MM.1S (cell line): ENCODE measurements around the gene BTNL3.

Experiments used
- DNase-seq: peaks from one replicate; pipeline ENCODE4 v3.0.0-alpha.2; 2015
- H2AFZ ChIP-seq: fragments of 300-600 bp; sonication (generic); 2 replicates; pipeline ENCODE4 v1.6.0; 2016; ENCODE audit warnings: antibody characterized with exemption, low read length
- H3F3A ChIP-seq: fragments of 300-600 bp; sonication (generic); 2 replicates; pipeline ENCODE4 v1.6.1; 2016; ENCODE audit warnings: mild to moderate bottlenecking, antibody characterized with exemption, low read length, moderate library complexity, mixed read lengths; ENCODE audit not compliant: insufficient read depth
- H3K27ac ChIP-seq: fragments of 300-600 bp; sonication (generic); 2 replicates; pipeline ENCODE4 v1.5.1; 2016; ENCODE audit warnings: mild to moderate bottlenecking, low read length
- H3K27me3 ChIP-seq: fragments of 300-600 bp; sonication (generic); replicated peaks from 2 replicates; pipeline ENCODE4 v1.6.0; 2016; ENCODE audit warnings: low read length; ENCODE audit not compliant: insufficient read depth
- H3K36me3 ChIP-seq: fragments of 300-600 bp; sonication (generic); replicated peaks from 2 replicates; pipeline ENCODE4 v1.6.1; 2016; ENCODE audit warnings: mild to moderate bottlenecking, low read length, mixed read lengths; ENCODE audit not compliant: insufficient read depth
- H3K4me1 ChIP-seq: fragments of 300-600 bp; sonication (generic); 2 replicates; pipeline ENCODE4 v1.6.1; 2016; ENCODE audit warnings: low read length, mixed read lengths
- H3K4me2 ChIP-seq: fragments of 300-600 bp; sonication (generic); 2 replicates; pipeline ENCODE4 v1.6.0; 2016; ENCODE audit warnings: low read depth, low read length
- H3K4me3 ChIP-seq: fragments of 300-600 bp; sonication (generic); 2 replicates; pipeline ENCODE4 v1.5.1; 2016; ENCODE audit warnings: low read length, mixed read lengths
- H3K79me2 ChIP-seq: fragments of 300-600 bp; sonication (generic); 2 replicates; pipeline ENCODE4 v1.6.1; 2016; ENCODE audit warnings: mixed run types, low read length, mixed read lengths
- H3K9ac ChIP-seq: fragments of 300-600 bp; sonication (generic); 2 replicates; pipeline ENCODE4 v1.6.1; 2016; ENCODE audit warnings: low read length, mixed read lengths
- H3K9me2 ChIP-seq: fragments of 300-600 bp; sonication (generic); replicated peaks from 2 replicates; pipeline ENCODE4 v1.6.1; 2016; ENCODE audit warnings: mild to moderate bottlenecking, low read length, mixed read lengths; ENCODE audit not compliant: insufficient read depth
- H3K9me3 ChIP-seq: fragments of 300-600 bp; sonication (generic); replicated peaks from 2 replicates; pipeline ENCODE4 v1.6.1; 2016; ENCODE audit warnings: mild to moderate bottlenecking, low read length, mixed read lengths; ENCODE audit not compliant: insufficient read depth
- H4K20me1 ChIP-seq: fragments of 300-600 bp; sonication (generic); 2 replicates; pipeline ENCODE4 v1.6.1; 2016; ENCODE audit warnings: mild to moderate bottlenecking, low read length, moderate library complexity, mixed read lengths; ENCODE audit not compliant: insufficient read depth
- CTCF ChIP-seq: fragments of 300-600 bp; sonication (generic); IDR thresholded peaks from 2 replicates; pipeline ENCODE4 v1.5.1; 2016; ENCODE audit warnings: antibody characterized with exemption, low read length, mixed read lengths
- EZH2 ChIP-seq: fragments of 300-600 bp; sonication (generic); optimal IDR thresholded peaks from 2 replicates; pipeline ENCODE3; 2017; ENCODE audit warnings: low read depth, mild to moderate bottlenecking, antibody characterized with exemption, low read length, mixed read lengths
- EZH2phosphoT487 ChIP-seq: fragments of 300-600 bp; sonication (generic); IDR thresholded peaks from 2 replicates; pipeline ENCODE4 v1.6.1; 2018; ENCODE audit warnings: antibody characterized with exemption, low read length

Gene BTNL3

DNA sequence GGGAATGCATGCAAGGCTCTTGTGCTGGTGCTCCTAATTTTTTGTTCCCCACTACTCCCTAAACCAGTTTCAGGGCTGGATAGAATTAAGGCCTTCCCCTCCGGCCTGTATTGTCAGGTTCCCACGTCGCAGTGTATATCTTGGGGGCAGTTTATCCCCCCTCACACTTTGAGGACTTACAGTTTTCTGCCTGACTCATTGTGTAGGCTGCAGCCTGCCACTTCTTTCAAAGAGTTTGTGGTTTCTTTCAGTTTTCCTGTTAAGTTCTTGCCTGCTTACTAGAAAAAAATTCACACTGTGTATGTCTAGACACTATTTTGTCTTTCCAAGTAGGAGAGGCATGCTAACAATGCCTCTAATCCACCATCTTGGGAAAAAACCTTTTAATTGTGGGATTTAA is 28.4 kb upstream of the BTNL3 start:
- DNase-seq = no peak
- Histone ChIP-seq H3K4me3 (no peak overlapping the region), H3F3A (no peaks in the 10 kb centered on the region), H3K27me3 (no peaks in the 10 kb centered on the region), H3K9me2 (no peaks in the 10 kb centered on the region), H3K9me3 (no peaks in the 10 kb centered on the region), H3K4me1 (no peaks in the 10 kb centered on the region), H3K4me2 (no peak overlapping the region), H3K27ac (no peak overlapping the region), H3K9ac (no peak overlapping the region), H3K36me3 (no peaks in the 10 kb centered on the region), H4K20me1 (no peaks in the 10 kb centered on the region), H3K79me2 (no peaks in the 10 kb centered on the region), H2AFZ (no peak overlapping the region)
- TF ChIP-seq EZH2 = no peak
- no peak for TF ChIP-seq EZH2phosphoT487

GRCh38 chr5:180969406-180969805 is 19.2 kb upstream of the BTNL3 start:
- no peaks in the 10 kb centered on the region for H3K27me3 ChIP-seq
- no peaks in the 10 kb centered on the region for H3K4me1 ChIP-seq
- no peaks in the 10 kb centered on the region for H3F3A ChIP-seq
- no peaks in the 10 kb centered on the region for H3K9me3 ChIP-seq
- no peak for DNase-seq
- H3K79me2 ChIP-seq = no peaks in the 10 kb centered on the region
- H3K4me2 ChIP-seq = no peak overlapping the region
- no peaks in the 10 kb centered on the region for H4K20me1 ChIP-seq
- no peaks in the 10 kb centered on the region for H3K9me2 ChIP-seq
- no peak overlapping the region for H3K9ac ChIP-seq
- H3K36me3 ChIP-seq = no peaks in the 10 kb centered on the region
- H3K27ac ChIP-seq = no peak overlapping the region
- no peak overlapping the region for H2AFZ ChIP-seq
- no peak overlapping the region for H3K4me3 ChIP-seq
- no peak for TF ChIP-seq EZH2
- no peak for TF ChIP-seq EZH2phosphoT487
- no peak for TF ChIP-seq CTCF

- H2AFZ ChIP-seq = no peak overlapping the region
- TF ChIP-seq CTCF (no peak), EZH2 (no peak), EZH2phosphoT487 (no peak)
- H3K9me3 ChIP-seq = no peaks in the 10 kb centered on the region
- no peaks in the 10 kb centered on the region for H3K79me2 ChIP-seq
- H3K27me3 ChIP-seq = no peaks in the 10 kb centered on the region
- no peak for DNase-seq
- no peaks in the 10 kb centered on the region for H3K36me3 ChIP-seq
- no peaks in the 10 kb centered on the region for H4K20me1 ChIP-seq
- no peak overlapping the region for H3K27ac ChIP-seq
- no peak overlapping the region for H3K9ac ChIP-seq
- H3K9me2 ChIP-seq = no peaks in the 10 kb centered on the region
- no peak overlapping the region for H3K4me3 ChIP-seq
- H3F3A ChIP-seq = no peaks in the 10 kb centered on the region
- H3K4me1 ChIP-seq = no peaks in the 10 kb centered on the region
- H3K4me2 ChIP-seq = no peak overlapping the region
Measured at GRCh38 chr5:180970336-180970735, 18.3 kb upstream of the BTNL3 start.

DNA sequence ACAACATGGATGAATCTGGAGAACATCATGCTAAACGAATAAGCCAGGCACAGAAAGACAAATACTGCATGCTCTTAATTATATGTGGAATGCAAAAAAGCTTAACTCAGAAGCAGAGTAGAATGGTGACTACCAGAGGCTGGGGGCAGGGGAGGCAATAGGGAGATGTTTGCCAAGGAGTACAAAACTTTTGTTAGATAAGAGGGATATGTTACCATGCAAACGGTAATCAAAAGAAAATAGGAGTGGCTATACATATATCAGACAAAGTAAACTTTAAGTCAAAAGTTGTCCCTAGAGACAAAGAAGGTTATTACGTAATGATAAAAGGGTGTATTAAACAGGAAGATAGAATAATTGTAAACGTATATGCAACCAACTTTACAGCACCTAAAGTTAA is 17.8 kb upstream of the BTNL3 start:
- Histone ChIP-seq H3K9ac (no peak overlapping the region), H3F3A (no peaks in the 10 kb centered on the region), H3K9me2 (no peaks in the 10 kb centered on the region), H3K36me3 (no peaks in the 10 kb centered on the region), H3K79me2 (no peaks in the 10 kb centered on the region), H3K4me1 (no peaks in the 10 kb centered on the region), H3K4me3 (no peak overlapping the region), H4K20me1 (no peaks in the 10 kb centered on the region), H3K27me3 (no peaks in the 10 kb centered on the region), H3K4me2 (no peak overlapping the region), H2AFZ (no peak overlapping the region), H3K9me3 (no peaks in the 10 kb centered on the region), H3K27ac (no peak overlapping the region)
- TF ChIP-seq EZH2phosphoT487 (no peak), CTCF (no peak), EZH2 (no peak)
- DNase-seq = no peak
